GM12878 (cell line): Measurements from ENCODE around the gene GALNT15. TPM values are rescaled to one million over a fixed set of nuclear protein-coding genes. Genes with fewer than 3 reads are reported as not detected.

Experiments used
- ATAC-seq: fragments of 200-7000 bp; cut with Tn5 transposase; 3 replicates; pipeline ENCODE4 v1.9.1; 2020; ENCODE audit warnings: mild to moderate bottlenecking, moderate library complexity
- BruUV-seq: library from RNA; stranded (reverse); fragments of 400-500 nt; replicated peaks from 2 replicates; lab custom pipeline; 2021; lab: Mats Ljungman, UMichigan
- CTCF ChIA-PET: fragments of 300-600 bp; sonication (Branson Sonifier 250); formaldehyde crosslinking; extraction: SDS; loops from one replicate; lab custom pipeline; 2021; ENCODE audit warnings: inconsistent platforms; lab: Yijun Ruan, JAX
- POLR2A ChIA-PET: fragments of 350-600 bp; formaldehyde crosslinking; extraction: SDS; loops from one replicate; lab custom pipeline; 2021; ENCODE audit warnings: inconsistent platforms; lab: Charles Lee
- RAD21 ChIA-PET: fragments of 300-600 bp; sonication (Branson Sonifier 250); formaldehyde crosslinking; loops from one replicate; lab custom pipeline; 2023; ENCODE audit warnings: antibody characterized with exemption; ENCODE audit not compliant: unreplicated experiment; lab: Charles Lee
- SMC1A ChIA-PET: fragments of 300-600 bp; sonication (Branson Sonifier 250); formaldehyde crosslinking; loops from one replicate; lab custom pipeline; 2023; ENCODE audit not compliant: unreplicated experiment, uncharacterized antibody; lab: Charles Lee
- DNase-seq: peaks from one replicate; pipeline ENCODE4 v3.0.0-alpha.2; 2011; ENCODE audit warnings: low read depth, low spot score
- FAIRE-seq: peaks from 3 replicates; lab custom pipeline; 2011; peaks lifted over from hg19 to GRCh38; lab: Jason Lieb, UNC
- H2AFZ ChIP-seq: 2 replicates; pipeline ENCODE4 v1.6.0; 2011; ENCODE audit warnings: low read depth, low read length, control low read depth; ENCODE audit not compliant: control insufficient read depth
- H3K27ac ChIP-seq: 2 replicates; pipeline ENCODE4 v1.5.1; 2011; ENCODE audit warnings: control low read depth; ENCODE audit not compliant: control insufficient read depth, insufficient read depth
- H3K27me3 ChIP-seq, 2 experiments: replicated peaks in 1 of 2; 2 replicates each; pipeline versions ENCODE4 v1.6.0 to v1.6.1; 2011; ENCODE audit warnings: low read length in 1 of 2; ENCODE audit not compliant: control insufficient read depth in 2 of 2, insufficient read depth in 2 of 2
- H3K36me3 ChIP-seq, 2 experiments: 2 replicates each; pipeline ENCODE4 v1.5.1; 2011; ENCODE audit warnings: low read length in 1 of 2; ENCODE audit not compliant: control insufficient read depth in 2 of 2, insufficient read depth in 2 of 2
- H3K4me1 ChIP-seq: 2 replicates; pipeline ENCODE4 v1.6.1; 2011; ENCODE audit warnings: mild to moderate bottlenecking, low read length, moderate library complexity, mixed read lengths; ENCODE audit not compliant: control insufficient read depth, insufficient read depth
- H3K4me2 ChIP-seq: 2 replicates; pipeline ENCODE4 v1.6.0; 2011; ENCODE audit warnings: control low read depth; ENCODE audit not compliant: control insufficient read depth, insufficient read depth
- H3K4me3 ChIP-seq: fragments of 200-600 bp; sonication (generic); 2 replicates; pipeline ENCODE4 v1.5.1; 2016
- H3K79me2 ChIP-seq: 2 replicates; pipeline ENCODE4 v1.6.0; 2011; ENCODE audit warnings: low read length; ENCODE audit not compliant: control insufficient read depth, insufficient read depth
- H3K9ac ChIP-seq: 2 replicates; pipeline ENCODE4 v1.8.0; 2011; ENCODE audit warnings: low read length, control low read depth, mixed read lengths; ENCODE audit not compliant: control insufficient read depth, insufficient read depth
- H3K9me3 ChIP-seq: replicated peaks from 3 replicates; pipeline ENCODE4 v1.5.1; 2011; ENCODE audit warnings: mild to moderate bottlenecking, low read length; ENCODE audit not compliant: control insufficient read depth, insufficient read depth
- H4K20me1 ChIP-seq: 2 replicates; pipeline ENCODE4 v1.6.0; 2011; ENCODE audit not compliant: control insufficient read depth, insufficient read depth
- CHD2 ChIP-seq: IDR thresholded peaks from 2 replicates; pipeline ENCODE4 v1.6.1; 2011; ENCODE audit warnings: low read depth, low read length, improper control_type of control experiment, borderline replicate concordance
- FOS ChIP-seq: IDR thresholded peaks from 3 replicates; pipeline ENCODE4 v1.6.1; 2011; ENCODE audit warnings: borderline replicate concordance; ENCODE audit not compliant: insufficient read length; ENCODE audit errors: extremely low read depth
- IKZF1 ChIP-seq: fragments of 450-650 bp; conservative IDR thresholded peaks from 2 replicates; pipeline ENCODE4 v1.6.1; 2017; ENCODE audit warnings: antibody characterized with exemption, mild to moderate bottlenecking
- MTA3 ChIP-seq: IDR thresholded peaks from 2 replicates; pipeline ENCODE4 v1.6.1; 2012; ENCODE audit warnings: low read length, inconsistent platforms, borderline replicate concordance
- MXI1 ChIP-seq: fragments of 150-350 bp; IDR thresholded peaks from 2 replicates; pipeline ENCODE4 v1.6.1; 2011; ENCODE audit warnings: low read depth, mild to moderate bottlenecking, inconsistent platforms, low read length, improper control_type of control experiment
- RCOR1 ChIP-seq: conservative IDR thresholded peaks from 2 replicates; pipeline ENCODE4 v1.6.1; 2012; ENCODE audit warnings: low read depth, low read length, improper control_type of control experiment
- YBX1 ChIP-seq: fragments of 450-650 bp; IDR thresholded peaks from 2 replicates; pipeline ENCODE4 v1.6.1; 2016; ENCODE audit warnings: antibody characterized with exemption
- YY1 ChIP-seq: IDR thresholded peaks from 2 replicates; pipeline ENCODE4 v1.6.1; 2011; ENCODE audit warnings: low read depth, mild to moderate bottlenecking, low read length
- ZZZ3 ChIP-seq: IDR thresholded peaks from 2 replicates; pipeline ENCODE4 v1.6.1; 2011; ENCODE audit warnings: low read depth; ENCODE audit not compliant: control insufficient read depth, insufficient read length
- WGBS: methylation state at CpG from one replicate; pipeline ENCODE4 v1.1.6; 2016; ENCODE audit warnings: low lambda C conversion rate; ENCODE audit not compliant: insufficient replicate concordance, insufficient coverage; ENCODE audit errors: missing lambda C conversion rate; 5-methylcytosine and 5-hydroxymethylcytosine counted together
- in situ Hi-C: fragments of 300-500 bp; cut with MboI; formaldehyde crosslinking; loops from 9 replicates; pipeline ENCODE4 v1.14.3; 2018; ENCODE audit warnings: mixed read lengths
- intact Hi-C: fragments of 100-400 bp; cut with micrococcal nuclease; formaldehyde crosslinking; loops from one replicate; pipeline ENCODE4 v1.14.2; 2022; ENCODE audit not compliant: unreplicated experiment
- polyA plus RNA-seq, 11 experiments: library from polyadenylated mRNA; depleted of rRNA in 4 of 11; unstranded in 6 of 11; stranded (reverse) in 5 of 11; fragments of >200 nt; fragmentation: Nextera tagmentation in 4 of 11; fragmentation: Illumina TruSeq in 1 of 11; extraction: Ambion mirVana in 4 of 11; extraction: Trizol in 1 of 11; gene quantifications; 1 replicate in 1 of 11; 2 replicates in 10 of 11; pipeline versions ENCODE4 v1.2.1 to v1.2.3, GENCODE V29; 2011 to 2016; ENCODE audit warnings: inconsistent platforms in 2 of 11, missing spikeins in 2 of 11, low read depth in 1 of 11
- total RNA-seq, 4 experiments: library from RNA; depleted of rRNA in 3 of 4; stranded (reverse); fragments of >200 nt in 3 of 4; fragmentation: Illumina TruSeq in 1 of 4; extraction: Trizol in 1 of 4; gene quantifications; 2 replicates each; pipeline versions ENCODE4 v1.2.1 to v1.2.3, GENCODE V29; 2013 to 2021
- TF ChIP-seq, protein P1 (sequence below): IDR thresholded peaks from 2 replicates; pipeline ENCODE4 v1.6.1; 2012; ENCODE audit warnings: low read depth, low read length, improper control_type of control experiment
- TF ChIP-seq, protein P2 (sequence below): fragments of 450-650 bp; IDR thresholded peaks from 2 replicates; pipeline ENCODE4 v1.6.1; 2017; ENCODE audit warnings: mild to moderate bottlenecking, moderate library complexity

Gene GALNT15
- total and polyA plus RNA-seq, 10 of the 15 experiments (the other 5 are each of a cell fraction or from before 2014, with no cell fraction given) = 0.03 to 0.05 TPM; not detected in 8

DNA sequence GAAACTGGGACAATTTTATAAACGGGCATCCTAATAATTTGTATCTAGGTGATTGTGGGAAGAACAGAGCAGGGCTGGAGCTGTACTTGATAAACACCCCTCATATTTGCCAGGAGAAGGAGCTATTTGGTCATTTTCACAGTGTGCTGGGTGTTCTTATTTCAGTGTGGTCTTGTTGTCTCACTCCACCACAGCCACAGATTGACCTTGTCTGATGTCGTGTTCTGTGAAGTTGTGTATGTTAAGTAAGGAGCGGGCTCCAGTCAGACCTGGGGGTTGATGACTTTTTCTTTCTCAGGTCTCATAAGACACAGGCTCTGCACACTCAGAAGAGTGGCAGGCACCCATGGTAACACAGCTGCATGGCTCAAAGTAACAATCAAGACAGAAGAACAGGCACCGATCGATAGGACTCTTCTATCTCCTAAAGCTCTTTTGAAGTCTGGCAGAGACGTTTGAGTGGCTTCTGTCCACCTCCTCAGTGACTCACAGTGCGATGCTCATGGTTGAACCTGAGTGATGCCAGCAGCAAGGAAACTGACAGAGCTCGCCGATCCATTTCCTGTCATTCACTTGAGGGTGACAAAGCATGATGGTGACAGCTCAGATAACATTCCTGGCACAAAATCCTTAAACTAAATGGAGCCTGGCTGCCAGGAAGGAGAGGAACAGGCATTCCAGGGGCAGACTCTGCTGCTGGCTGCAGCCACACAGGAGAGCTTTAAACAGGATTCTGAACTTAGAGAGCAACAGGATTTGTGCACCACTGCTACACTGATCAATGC is 69.4 kb downstream of the GALNT15 start:
- no peak overlapping the region for H3K4me2 ChIP-seq
- no peak overlapping the region for H3K9ac ChIP-seq
- intact Hi-C loops (no loop called here), in situ Hi-C loops (loop anchor here (10.0 kb wide), 2 partner anchors 619 to 1039 kb away; partner anchors contain the start of gene CAPN7)
- no peaks in the 10 kb centered on the region for H3K36me3 ChIP-seq
- no peak for ATAC-seq
- FAIRE-seq = no peak
- no peaks in the 10 kb centered on the region for H3K27me3 ChIP-seq
- H3K79me2 ChIP-seq = no peaks in the 10 kb centered on the region
- peaks cover 6% of the 10 kb centered on the region for H3K4me1 ChIP-seq
- CTCF ChIA-PET = interaction anchor here (0.8 to 3.4 kb wide), 9 partner anchors 9 to 729 kb away, joined by 3 to 17 read pairs (median 4); no protein-coding TSS in a partner anchor
- SMC1A ChIA-PET = interaction anchor here (0.7 to 1.9 kb wide), 7 partner anchors 8 to 195 kb away, joined by 3 to 10 read pairs (median 3); partner anchors contain the start of gene GALNT15
- H3K9me3 ChIP-seq = no peaks in the 10 kb centered on the region
- POLR2A ChIA-PET = no interaction called here
- TF ChIP-seq ZZZ3 (no peak), YY1 (no peak), YBX1 (no peak), CHD2 (no peak), MTA3 (no peak), RCOR1 (no peak), FOS (no peak), IKZF1 (no peak), MXI1 (no peak)
- TF ChIP-seq, protein P1, sequence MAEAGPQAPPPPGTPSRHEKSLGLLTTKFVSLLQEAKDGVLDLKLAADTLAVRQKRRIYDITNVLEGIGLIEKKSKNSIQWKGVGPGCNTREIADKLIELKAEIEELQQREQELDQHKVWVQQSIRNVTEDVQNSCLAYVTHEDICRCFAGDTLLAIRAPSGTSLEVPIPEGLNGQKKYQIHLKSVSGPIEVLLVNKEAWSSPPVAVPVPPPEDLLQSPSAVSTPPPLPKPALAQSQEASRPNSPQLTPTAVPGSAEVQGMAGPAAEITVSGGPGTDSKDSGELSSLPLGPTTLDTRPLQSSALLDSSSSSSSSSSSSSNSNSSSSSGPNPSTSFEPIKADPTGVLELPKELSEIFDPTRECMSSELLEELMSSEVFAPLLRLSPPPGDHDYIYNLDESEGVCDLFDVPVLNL = no peak
- TF ChIP-seq, protein P2, sequence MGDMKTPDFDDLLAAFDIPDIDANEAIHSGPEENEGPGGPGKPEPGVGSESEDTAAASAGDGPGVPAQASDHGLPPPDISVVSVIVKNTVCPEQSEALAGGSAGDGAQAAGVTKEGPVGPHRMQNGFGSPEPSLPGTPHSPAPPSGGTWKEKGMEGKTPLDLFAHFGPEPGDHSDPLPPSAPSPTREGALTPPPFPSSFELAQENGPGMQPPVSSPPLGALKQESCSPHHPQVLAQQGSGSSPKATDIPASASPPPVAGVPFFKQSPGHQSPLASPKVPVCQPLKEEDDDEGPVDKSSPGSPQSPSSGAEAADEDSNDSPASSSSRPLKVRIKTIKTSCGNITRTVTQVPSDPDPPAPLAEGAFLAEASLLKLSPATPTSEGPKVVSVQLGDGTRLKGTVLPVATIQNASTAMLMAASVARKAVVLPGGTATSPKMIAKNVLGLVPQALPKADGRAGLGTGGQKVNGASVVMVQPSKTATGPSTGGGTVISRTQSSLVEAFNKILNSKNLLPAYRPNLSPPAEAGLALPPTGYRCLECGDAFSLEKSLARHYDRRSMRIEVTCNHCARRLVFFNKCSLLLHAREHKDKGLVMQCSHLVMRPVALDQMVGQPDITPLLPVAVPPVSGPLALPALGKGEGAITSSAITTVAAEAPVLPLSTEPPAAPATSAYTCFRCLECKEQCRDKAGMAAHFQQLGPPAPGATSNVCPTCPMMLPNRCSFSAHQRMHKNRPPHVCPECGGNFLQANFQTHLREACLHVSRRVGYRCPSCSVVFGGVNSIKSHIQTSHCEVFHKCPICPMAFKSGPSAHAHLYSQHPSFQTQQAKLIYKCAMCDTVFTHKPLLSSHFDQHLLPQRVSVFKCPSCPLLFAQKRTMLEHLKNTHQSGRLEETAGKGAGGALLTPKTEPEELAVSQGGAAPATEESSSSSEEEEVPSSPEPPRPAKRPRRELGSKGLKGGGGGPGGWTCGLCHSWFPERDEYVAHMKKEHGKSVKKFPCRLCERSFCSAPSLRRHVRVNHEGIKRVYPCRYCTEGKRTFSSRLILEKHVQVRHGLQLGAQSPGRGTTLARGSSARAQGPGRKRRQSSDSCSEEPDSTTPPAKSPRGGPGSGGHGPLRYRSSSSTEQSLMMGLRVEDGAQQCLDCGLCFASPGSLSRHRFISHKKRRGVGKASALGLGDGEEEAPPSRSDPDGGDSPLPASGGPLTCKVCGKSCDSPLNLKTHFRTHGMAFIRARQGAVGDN = no peak
- RAD21 ChIA-PET = interaction anchor here (1.2 to 1.4 kb wide), 2 partner anchors 8 to 195 kb away, joined by 4 to 5 read pairs; no protein-coding TSS in a partner anchor
- WGBS = 46% methylated on average over 9 of the region's 9 CpGs
- H2AFZ ChIP-seq = no peak overlapping the region
- H3K4me3 ChIP-seq = no peak overlapping the region
- no peaks in the 10 kb centered on the region for H4K20me1 ChIP-seq
- BruUV-seq = no TSS peak
- H3K27ac ChIP-seq = no peak overlapping the region
- DNase-seq = no peak
